Iris pigment epithelial cell (primary cell): Measurements from ENCODE around the gene TUBAL3.
A peak's percentile ranks its signal among the peaks of the same experiment; 100 is the strongest.

ENCODE experiments used
- DNase-seq: peaks from one replicate; pipeline ENCODE4 v3.0.0-alpha.2; 2011; ENCODE audit warnings: low read depth

TUBAL3 gene

GRCh38 chr10:5404208-5405041 is at the start of gene TUBAL3:
TSS of gene TUBAL3 (minus strand) at chr10:5404828. CDS start at chr10:5404792, 36 bp downstream.
- DNase-seq = no peak

DNA sequence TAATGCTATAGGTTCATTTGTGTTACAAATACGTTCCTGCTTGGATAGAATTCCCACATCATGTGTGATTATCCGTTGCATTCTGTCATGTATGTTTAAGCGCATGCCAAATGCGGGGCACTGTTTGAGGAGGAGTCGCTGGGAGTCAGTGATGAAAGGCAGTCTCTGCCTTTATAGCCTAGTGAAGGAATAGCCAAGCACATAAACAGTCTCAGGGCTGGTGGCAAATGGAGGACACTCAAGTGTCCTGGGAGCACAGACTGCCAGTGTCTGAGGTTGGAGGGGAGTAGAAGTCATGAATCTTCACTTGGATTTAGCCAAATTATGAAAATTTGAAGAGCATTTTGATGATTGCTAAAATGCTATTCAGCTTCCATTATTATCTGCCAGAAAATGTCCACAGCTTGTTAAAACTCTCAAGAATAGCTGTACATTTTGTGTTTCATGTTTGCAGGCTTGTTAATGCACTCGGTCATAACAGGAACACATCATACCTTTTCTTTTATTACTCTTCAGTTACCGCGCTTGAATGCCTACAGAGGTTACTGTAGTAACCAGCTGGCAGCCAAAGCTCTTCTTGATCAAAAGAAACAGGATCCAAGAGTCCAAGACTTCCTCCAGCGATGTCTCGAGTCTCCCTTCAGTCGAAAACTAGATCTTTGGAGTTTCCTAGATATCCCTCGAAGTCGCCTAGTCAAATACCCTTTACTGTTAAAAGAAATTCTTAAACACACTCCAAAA is 49.3 kb upstream of the TUBAL3 start:
- DNase-seq = no peak

GRCh38 chr10:5450605-5451384 is 46.2 kb upstream of the TUBAL3 start:
- peak; percentile 31 for DNase-seq

GRCh38 chr10:5449823-5450222 is 45.2 kb upstream of the TUBAL3 start:
- DNase-seq = peak; percentile 89

DNA sequence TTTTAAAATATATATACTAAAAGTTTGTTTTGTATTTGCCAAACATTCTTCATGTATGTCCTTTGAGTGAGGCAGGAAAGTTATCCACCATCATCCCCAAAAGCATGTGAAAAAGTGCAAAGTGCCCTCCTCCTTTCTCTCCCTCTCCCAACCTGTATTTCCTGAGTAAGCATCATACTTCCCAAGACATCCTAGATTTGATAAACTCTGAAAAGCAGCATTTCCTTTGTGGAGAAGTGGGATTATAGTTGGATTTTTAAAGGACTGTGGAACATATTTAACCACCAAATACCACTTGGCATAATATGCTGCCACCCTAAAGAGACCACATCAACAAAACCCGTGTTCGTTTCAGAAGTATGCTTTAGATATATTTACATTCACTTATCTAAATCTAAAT is 44.6 kb upstream of the TUBAL3 start:
- no peak for DNase-seq

DNA sequence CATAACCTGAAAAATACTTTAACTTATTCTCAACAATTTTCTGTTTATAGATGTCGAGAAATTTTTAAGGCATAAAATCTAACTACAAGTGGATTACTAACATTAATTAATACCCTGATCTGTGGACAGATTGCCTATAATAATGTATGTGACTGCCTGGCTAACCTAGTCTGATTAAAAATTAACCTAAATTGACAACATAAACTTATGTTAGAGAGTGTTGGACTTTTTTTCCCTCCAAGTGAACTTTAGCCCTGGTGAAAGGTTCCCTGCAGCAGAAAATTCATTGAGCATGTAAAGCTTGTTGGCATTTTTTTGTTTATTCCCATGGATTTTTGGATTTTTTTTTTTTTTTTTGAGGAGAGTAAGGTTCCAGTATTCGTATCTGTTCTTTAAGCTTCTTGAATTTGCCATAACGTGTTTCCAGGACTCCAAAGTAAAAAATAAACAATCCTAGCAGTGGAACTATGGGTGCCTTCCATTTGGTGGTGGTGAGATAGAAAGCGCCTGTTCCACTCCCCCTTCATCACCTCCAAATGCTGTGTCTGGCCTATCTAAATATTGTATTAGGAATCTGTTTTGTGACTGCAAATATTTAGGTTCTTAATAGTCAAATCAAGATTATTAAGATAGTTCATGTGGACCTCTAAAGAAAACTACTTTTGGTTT is 43.8 kb upstream of the TUBAL3 start:
- DNase-seq = no peak

- peak; percentile 20 for DNase-seq
Observed at GRCh38 chr10:5447611-5448071, 43.0 kb upstream of the TUBAL3 start.

- DNase-seq = peak; percentile 39
Observed at GRCh38 chr10:5447056-5447455, 42.4 kb upstream of the TUBAL3 start.

- DNase-seq = peak; percentile 87
Observed at GRCh38 chr10:5446390-5446926, 41.8 kb upstream of the TUBAL3 start.

DNA sequence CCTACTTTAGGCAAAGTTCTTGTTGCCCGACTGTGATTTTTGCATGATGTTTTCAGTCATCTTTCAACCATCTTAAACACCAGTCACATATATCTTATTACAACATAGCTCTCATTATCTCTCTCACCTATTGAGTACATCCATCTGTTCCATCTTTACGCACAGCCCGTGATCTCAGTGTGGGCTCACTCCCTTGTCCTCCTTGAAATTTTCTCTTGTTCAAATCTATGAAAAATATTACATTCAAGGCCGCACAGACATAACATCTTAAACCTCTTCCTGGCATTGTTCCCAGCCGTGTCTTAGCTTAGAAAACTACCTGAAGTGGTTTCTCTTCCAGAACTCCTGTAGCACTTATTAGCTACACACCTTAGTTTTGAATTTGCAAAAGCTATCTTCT is 40.4 kb upstream of the TUBAL3 start:
- peak; percentile 31 for DNase-seq

- DNase-seq = no peak
Observed at GRCh38 chr10:5443429-5443828, 38.8 kb upstream of the TUBAL3 start.

DNA sequence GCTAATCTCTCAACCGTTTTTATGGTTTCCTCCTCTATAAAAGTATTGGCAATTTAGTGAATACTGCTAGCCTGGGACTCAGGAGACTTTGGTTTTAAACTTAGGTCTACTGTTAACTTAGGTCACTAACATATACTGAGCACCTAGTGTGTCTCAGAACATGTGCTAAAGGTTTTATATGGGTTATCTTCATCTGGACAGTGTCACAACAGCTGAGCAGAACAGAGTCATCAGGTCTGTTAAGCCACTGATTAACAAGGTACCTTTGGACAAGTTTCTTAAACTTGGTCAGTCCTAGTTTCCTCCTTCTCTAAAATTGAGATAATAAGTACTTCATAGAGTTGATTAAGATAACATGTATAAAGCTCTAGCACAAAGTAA is 38.4 kb upstream of the TUBAL3 start:
- no peak for DNase-seq

GRCh38 chr10:5442065-5442989 is 37.7 kb upstream of the TUBAL3 start:
- DNase-seq = peak; percentile 43

- no peak for DNase-seq
Observed at GRCh38 chr10:5441106-5441505, 36.5 kb upstream of the TUBAL3 start.

DNA sequence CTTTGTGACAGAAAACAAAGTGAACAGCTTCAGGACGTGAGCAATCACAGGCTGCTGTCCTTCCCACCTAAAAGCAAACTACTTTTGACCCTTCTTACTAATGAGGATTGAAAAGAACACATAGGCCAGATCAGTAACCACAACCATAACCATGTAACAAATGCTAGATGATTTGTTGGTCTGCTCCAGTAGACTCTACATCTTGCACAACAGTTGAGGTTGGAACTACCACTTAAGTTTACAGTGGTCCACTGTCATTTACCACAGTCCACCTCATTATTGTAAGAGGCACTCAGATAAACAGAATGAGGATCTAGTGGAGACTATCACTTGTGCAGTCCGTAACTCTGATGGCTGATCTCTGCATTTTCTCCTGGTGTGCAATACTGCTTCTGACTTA is 35.6 kb upstream of the TUBAL3 start:
- DNase-seq = peak; percentile 37

- no peak for DNase-seq
Observed at GRCh38 chr10:5435328-5435727, 30.7 kb upstream of the TUBAL3 start.

DNA sequence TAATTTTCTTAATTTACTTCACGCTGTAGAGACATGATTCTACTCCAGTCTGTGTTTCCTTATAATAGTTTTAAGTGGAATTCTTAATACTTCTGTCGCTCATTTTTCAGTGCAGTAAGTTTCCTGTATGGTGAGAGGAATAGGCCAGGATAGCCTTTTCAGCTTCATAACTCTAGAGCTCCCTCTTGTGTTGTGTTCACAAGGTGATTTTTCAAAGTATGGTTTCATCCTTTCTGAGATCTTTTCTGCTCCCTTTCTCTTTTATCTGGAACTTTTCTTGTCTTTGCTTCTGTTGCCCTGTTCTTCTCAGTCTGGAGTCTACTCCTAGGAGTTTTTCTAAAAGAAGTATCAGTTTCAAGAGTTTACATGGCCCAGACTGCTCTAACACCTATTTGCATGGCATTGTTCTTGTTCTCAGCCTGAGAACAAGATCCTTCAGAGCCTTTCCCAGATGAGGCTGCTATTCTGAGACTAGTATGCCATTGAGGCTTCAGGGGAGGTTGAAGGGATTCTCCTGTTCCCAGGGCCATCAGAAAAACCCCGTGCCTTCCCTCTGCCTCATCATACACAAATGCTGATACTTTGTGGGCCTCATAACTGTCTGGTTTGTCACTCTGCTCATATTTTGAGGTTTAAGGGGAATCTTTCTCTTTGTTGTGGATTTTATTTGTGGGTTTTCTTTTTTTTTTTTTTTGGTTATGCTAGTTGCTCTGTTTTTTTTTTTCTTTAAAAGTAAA is 29.6 kb upstream of the TUBAL3 start:
- peak; percentile 85 for DNase-seq

DNA sequence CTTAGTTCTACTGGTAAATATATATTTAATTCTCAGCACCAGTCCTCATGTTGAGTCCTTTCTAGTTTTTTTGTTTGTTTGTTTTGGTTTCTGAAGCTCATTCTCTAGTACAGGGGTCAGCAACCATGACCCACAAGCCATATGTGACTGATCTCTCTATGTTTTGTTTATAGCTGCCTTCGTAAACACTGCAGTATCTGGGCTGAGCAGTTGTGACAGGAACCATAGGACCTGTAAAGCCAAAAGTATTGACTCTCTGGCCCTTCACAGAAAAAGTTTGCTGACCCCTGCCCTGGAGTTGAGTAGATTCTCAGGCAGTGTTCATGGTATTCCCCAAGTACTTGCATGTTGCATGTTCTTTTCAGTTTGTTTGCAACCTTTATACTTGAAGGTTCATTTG is 28.6 kb upstream of the TUBAL3 start:
- no peak for DNase-seq

GRCh38 chr10:5428133-5428532 is 23.5 kb upstream of the TUBAL3 start:
- DNase-seq = no peak

- DNase-seq = no peak
Observed at GRCh38 chr10:5424751-5425150, 20.1 kb upstream of the TUBAL3 start.
